Right atrium auricular region (tissue), 2 donors: ENCODE measurements around the gene LNPK. TPM values are rescaled to one million over a fixed set of nuclear protein-coding genes. Genes with fewer than 3 reads are reported as not detected.

Experiments
- DNase-seq: peaks from one replicate; pipeline ENCODE4 v3.0.0-alpha.2; 2019; ENCODE audit warnings: low spot score
- H3K27ac ChIP-seq, 2 donors: fragments of 200-600 bp; sonication (generic); 1 replicate in 1 of 2; 2 replicates in 1 of 2; pipeline ENCODE4 v1.5.1; 2016 to 2019
- H3K27me3 ChIP-seq, 2 donors: fragments of 200-600 bp; sonication (generic); one replicate each; pipeline versions ENCODE4 v1.5.1 to v1.6.0; 2017 to 2019
- H3K36me3 ChIP-seq: fragments of 200-600 bp; sonication (generic); one replicate; pipeline ENCODE4 v1.5.1; 2016
- H3K4me1 ChIP-seq, 2 donors: fragments of 200-600 bp; sonication (generic); one replicate each; pipeline versions ENCODE4 v1.5.1 to v1.6.0; 2017 to 2019
- H3K4me3 ChIP-seq, 2 donors: fragments of 200-600 bp; sonication (generic); 1 replicate in 1 of 2; 2 replicates in 1 of 2; pipeline ENCODE4 v1.5.1; 2017 to 2019; ENCODE audit warnings: mild to moderate bottlenecking in 1 of 2, moderate library complexity in 1 of 2
- H3K9me3 ChIP-seq, 2 donors: fragments of 200-600 bp; sonication (generic); one replicate each; pipeline ENCODE4 v1.5.1; 2019
- total RNA-seq, 2 donors: library from RNA; depleted of rRNA; stranded (reverse); fragments of >200 nt; gene quantifications; one replicate each; pipeline ENCODE4 v1.1.0, GENCODE V29; 2016
- TF ChIP-seq, protein P1 (sequence below), 2 donors: fragments of 200-600 bp; sonication (generic); IDR thresholded peaks; one replicate each; pipeline ENCODE4 v1.5.1; 2019; ENCODE audit warnings: antibody characterized with exemption in 2 of 2

Gene LNPK
- total RNA-seq, 2 donors from 2014 or later: 12.8 to 14.8 TPM

GRCh38 chr2:175950512-175950911 lies 51.6 kb downstream of the LNPK start:
- no peak for DNase-seq
- Histone ChIP-seq H3K36me3 (peaks cover 6% of the 10 kb centered on the region), H3K9me3 (no peaks in the 10 kb centered on the region), H3K27me3 (no peaks in the 10 kb centered on the region), H3K4me3 (no peak overlapping the region), H3K27ac (no peak overlapping the region), H3K4me1 (no peaks in the 10 kb centered on the region)
- TF ChIP-seq, protein P1, sequence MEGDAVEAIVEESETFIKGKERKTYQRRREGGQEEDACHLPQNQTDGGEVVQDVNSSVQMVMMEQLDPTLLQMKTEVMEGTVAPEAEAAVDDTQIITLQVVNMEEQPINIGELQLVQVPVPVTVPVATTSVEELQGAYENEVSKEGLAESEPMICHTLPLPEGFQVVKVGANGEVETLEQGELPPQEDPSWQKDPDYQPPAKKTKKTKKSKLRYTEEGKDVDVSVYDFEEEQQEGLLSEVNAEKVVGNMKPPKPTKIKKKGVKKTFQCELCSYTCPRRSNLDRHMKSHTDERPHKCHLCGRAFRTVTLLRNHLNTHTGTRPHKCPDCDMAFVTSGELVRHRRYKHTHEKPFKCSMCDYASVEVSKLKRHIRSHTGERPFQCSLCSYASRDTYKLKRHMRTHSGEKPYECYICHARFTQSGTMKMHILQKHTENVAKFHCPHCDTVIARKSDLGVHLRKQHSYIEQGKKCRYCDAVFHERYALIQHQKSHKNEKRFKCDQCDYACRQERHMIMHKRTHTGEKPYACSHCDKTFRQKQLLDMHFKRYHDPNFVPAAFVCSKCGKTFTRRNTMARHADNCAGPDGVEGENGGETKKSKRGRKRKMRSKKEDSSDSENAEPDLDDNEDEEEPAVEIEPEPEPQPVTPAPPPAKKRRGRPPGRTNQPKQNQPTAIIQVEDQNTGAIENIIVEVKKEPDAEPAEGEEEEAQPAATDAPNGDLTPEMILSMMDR (IDR thresholded peaks at IDR 0.05): no peak

DNA sequence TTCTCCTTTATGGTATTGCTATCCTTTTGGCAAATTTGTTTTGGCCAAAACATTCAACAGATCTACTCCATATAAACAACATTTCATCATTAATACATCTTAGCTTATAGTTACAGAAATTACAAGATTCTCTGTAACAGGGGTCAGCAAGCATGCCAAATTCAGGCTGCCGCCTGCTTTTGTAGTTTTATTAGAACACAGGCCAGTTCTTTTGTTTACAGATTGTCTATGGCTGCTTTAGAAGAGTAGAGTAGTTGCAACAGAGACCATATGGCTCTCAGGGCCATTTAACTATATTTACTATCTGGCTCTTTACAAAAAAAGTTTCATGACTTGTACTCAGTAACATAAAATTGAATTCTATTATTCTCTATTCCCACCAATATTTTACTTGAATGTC lies 53.9 kb downstream of the LNPK start:
- DNase-seq: no peak
- Histone ChIP-seq H3K4me1 (no peaks in the 10 kb centered on the region), H3K27ac (no peak overlapping the region), H3K36me3 (peaks cover 6% of the 10 kb centered on the region), H3K27me3 (no peaks in the 10 kb centered on the region), H3K9me3 (no peaks in the 10 kb centered on the region), H3K4me3 (no peak overlapping the region)
- TF ChIP-seq, protein P1 (IDR thresholded peaks at IDR 0.05): no peak

DNA sequence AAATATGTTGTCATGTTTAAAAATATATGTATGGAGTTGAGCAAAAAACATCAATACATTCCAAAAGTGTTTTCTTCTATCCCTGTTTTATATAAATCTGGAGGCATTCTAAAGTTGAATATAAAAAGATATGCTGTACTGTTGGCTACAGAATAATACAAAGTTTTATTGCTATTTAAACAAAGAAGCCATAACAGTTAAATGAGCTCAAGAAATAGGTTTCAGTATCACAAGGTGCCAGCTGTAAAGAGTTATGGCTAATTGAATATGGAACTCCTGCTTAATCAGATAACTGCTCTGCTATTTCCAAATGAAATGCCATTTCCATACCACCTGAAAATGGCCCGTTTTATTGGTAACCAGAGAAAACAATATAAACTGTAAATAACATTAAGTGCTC lies 55.0 kb downstream of the LNPK start:
- Histone ChIP-seq H3K27ac (no peak overlapping the region), H3K4me3 (no peak overlapping the region), H3K27me3 (no peaks in the 10 kb centered on the region), H3K4me1 (no peaks in the 10 kb centered on the region), H3K36me3 (peaks cover 6% of the 10 kb centered on the region), H3K9me3 (no peaks in the 10 kb centered on the region)
- TF ChIP-seq, protein P1 (IDR thresholded peaks at IDR 0.05): no peak
- DNase-seq: no peak

DNA sequence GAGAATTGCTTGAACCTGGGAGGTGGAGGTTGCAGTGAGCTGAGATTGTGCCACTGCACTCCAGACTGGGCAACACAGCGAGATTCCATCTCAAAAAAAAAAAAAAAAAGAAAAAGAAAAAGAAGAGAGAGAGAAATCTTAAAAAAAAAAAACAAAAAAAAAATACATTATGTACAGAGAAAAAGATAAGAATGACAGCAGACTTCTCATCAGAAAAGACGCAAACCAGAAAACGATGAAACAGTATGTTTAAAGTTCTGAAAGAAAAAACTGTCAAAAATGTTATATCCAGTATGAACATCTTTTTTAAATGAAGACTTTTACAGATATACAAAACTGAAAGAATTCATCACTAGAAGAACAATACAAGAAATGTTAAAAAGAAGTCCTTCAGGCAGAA lies 60.4 kb downstream of the LNPK start:
- TF ChIP-seq, protein P1 (IDR thresholded peaks at IDR 0.05): no peak
- Histone ChIP-seq H3K9me3 (no peaks in the 10 kb centered on the region), H3K4me1 (no peaks in the 10 kb centered on the region), H3K4me3 (no peak overlapping the region), H3K36me3 (no peaks in the 10 kb centered on the region), H3K27me3 (no peaks in the 10 kb centered on the region), H3K27ac (no peak overlapping the region)
- DNase-seq: no peak

GRCh38 chr2:175937216-175937615 lies 64.9 kb downstream of the LNPK start:
- Histone ChIP-seq H3K27me3 (no peaks in the 10 kb centered on the region), H3K4me1 (no peaks in the 10 kb centered on the region), H3K36me3 (peaks cover 12% of the 10 kb centered on the region), H3K27ac (no peak overlapping the region), H3K9me3 (no peaks in the 10 kb centered on the region), H3K4me3 (no peak overlapping the region)
- TF ChIP-seq, protein P1 (IDR thresholded peaks at IDR 0.05): no peak
- DNase-seq: no peak
